DOHH2 (cell line): ENCODE data around the gene NCAM1.

Source experiments
- H3F3A ChIP-seq: fragments of 200-600 bp; sonication (generic), shearing (Covaris generic); 2 replicates; pipeline ENCODE4 v1.6.0; 2016; ENCODE audit warnings: antibody characterized with exemption, mild to moderate bottlenecking; ENCODE audit not compliant: control insufficient read depth, insufficient read depth
- H3K27ac ChIP-seq: fragments of 200-600 bp; sonication (generic); 2 replicates; pipeline ENCODE4 v1.5.1; 2014; ENCODE audit warnings: low read depth, mild to moderate bottlenecking, low read length, moderate library complexity
- H3K27me3 ChIP-seq: fragments of 200-600 bp; sonication (generic); 2 replicates; pipeline ENCODE4 v1.6.1; 2014; ENCODE audit warnings: mild to moderate bottlenecking, low read length, mixed read lengths; ENCODE audit not compliant: control insufficient read depth
- H3K36me3 ChIP-seq: fragments of 200-600 bp; sonication (generic); 2 replicates; pipeline ENCODE4 v1.6.1; 2014; ENCODE audit warnings: mild to moderate bottlenecking, low read length, moderate library complexity, mixed read lengths; ENCODE audit not compliant: control insufficient read depth
- H3K4me1 ChIP-seq: fragments of 200-600 bp; sonication (generic); 2 replicates; pipeline ENCODE4 v1.6.1; 2014; ENCODE audit warnings: mild to moderate bottlenecking, low read length, mixed read lengths; ENCODE audit not compliant: control insufficient read depth
- H3K4me2 ChIP-seq: fragments of 200-600 bp; sonication (generic); 2 replicates; pipeline ENCODE4 v1.6.0; 2014; ENCODE audit warnings: mild to moderate bottlenecking, low read length, moderate library complexity
- H3K4me3 ChIP-seq: fragments of 200-600 bp; sonication (generic); 2 replicates; pipeline ENCODE4 v1.5.1; 2014; ENCODE audit warnings: mild to moderate bottlenecking, low read length, mixed read lengths
- H3K79me2 ChIP-seq: fragments of 200-600 bp; sonication (generic); 2 replicates; pipeline ENCODE4 v1.6.1; 2014; ENCODE audit warnings: mild to moderate bottlenecking, low read length, mixed read lengths; ENCODE audit not compliant: control insufficient read depth
- H3K9me2 ChIP-seq: fragments of 200-600 bp; sonication (generic); replicated peaks from 2 replicates; pipeline ENCODE4 v1.6.1; 2014; ENCODE audit warnings: mild to moderate bottlenecking, low read length, mixed read lengths; ENCODE audit not compliant: control insufficient read depth
- H3K9me3 ChIP-seq: fragments of 200-600 bp; sonication (generic); 2 replicates; pipeline ENCODE4 v1.6.1; 2014; ENCODE audit warnings: antibody characterized with exemption, low read length, mixed read lengths; ENCODE audit not compliant: control insufficient read depth, insufficient read depth
- H4K20me1 ChIP-seq: fragments of 200-600 bp; sonication (generic); 2 replicates; pipeline ENCODE4 v1.6.0; 2014; ENCODE audit warnings: low read depth, mild to moderate bottlenecking, antibody characterized with exemption, low read length, moderate library complexity; ENCODE audit not compliant: control insufficient read depth, insufficient read depth
- EZH2phosphoT487 ChIP-seq: fragments of 200-600 bp; sonication (generic); IDR thresholded peaks from 2 replicates; pipeline ENCODE4 v1.6.1; 2017; ENCODE audit warnings: borderline replicate concordance, mild to moderate bottlenecking, antibody characterized with exemption, low read length, moderate library complexity, mixed read lengths
- TF ChIP-seq, protein P1 (sequence below): fragments of 200-600 bp; sonication (generic); IDR thresholded peaks from one replicate; pipeline ENCODE4 v1.5.1; 2014; ENCODE audit warnings: antibody characterized with exemption, mild to moderate bottlenecking, low read depth, low read length; ENCODE audit not compliant: poor library complexity, severe bottlenecking

Gene NCAM1

DNA sequence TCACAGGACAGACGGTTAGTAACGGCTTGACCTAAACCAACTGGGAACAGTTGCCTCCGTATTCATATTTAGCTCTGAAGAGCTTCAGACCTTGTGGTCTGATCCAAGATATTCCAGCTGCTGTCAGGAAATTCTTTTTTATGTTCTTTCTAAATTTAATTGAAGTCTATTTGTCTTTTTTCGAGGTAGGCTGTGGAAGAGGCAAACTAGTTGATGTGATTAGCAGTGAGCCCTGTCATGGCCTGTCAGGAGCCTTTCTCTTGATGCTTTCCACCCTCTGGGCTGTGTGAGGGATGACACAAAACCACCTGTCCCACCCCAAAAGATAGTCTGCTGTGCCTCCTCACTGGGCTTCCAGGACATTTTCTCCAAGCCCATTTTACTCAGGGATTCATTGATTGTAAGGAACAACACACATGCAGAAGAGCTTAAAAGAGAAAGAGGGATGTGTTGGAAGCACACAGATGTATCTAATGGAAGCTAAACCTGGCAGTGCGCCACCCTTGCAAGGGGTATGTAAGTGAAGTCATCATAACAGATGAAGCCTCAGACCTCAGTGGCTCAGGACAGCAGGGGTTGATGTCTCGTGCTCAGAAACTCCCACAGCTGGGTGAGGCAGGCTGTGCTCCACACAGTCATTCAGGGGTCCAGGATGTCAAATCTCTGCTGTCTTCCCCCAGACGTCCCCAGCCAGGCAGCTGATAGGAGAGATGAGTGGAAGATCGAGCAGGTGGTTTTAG, 170.0 kb downstream of the NCAM1 start:
- Histone ChIP-seq H3F3A (no peaks in the 10 kb centered on the region), H3K9me3 (no peaks in the 10 kb centered on the region), H4K20me1 (no peaks in the 10 kb centered on the region), H3K4me2 (no peak overlapping the region), H3K9me2 (no peaks in the 10 kb centered on the region), H3K4me1 (no peaks in the 10 kb centered on the region), H3K27me3 (no peaks in the 10 kb centered on the region), H3K4me3 (no peak overlapping the region), H3K79me2 (no peaks in the 10 kb centered on the region), H3K36me3 (no peaks in the 10 kb centered on the region), H3K27ac (no peak overlapping the region)
- TF ChIP-seq, protein P1, sequence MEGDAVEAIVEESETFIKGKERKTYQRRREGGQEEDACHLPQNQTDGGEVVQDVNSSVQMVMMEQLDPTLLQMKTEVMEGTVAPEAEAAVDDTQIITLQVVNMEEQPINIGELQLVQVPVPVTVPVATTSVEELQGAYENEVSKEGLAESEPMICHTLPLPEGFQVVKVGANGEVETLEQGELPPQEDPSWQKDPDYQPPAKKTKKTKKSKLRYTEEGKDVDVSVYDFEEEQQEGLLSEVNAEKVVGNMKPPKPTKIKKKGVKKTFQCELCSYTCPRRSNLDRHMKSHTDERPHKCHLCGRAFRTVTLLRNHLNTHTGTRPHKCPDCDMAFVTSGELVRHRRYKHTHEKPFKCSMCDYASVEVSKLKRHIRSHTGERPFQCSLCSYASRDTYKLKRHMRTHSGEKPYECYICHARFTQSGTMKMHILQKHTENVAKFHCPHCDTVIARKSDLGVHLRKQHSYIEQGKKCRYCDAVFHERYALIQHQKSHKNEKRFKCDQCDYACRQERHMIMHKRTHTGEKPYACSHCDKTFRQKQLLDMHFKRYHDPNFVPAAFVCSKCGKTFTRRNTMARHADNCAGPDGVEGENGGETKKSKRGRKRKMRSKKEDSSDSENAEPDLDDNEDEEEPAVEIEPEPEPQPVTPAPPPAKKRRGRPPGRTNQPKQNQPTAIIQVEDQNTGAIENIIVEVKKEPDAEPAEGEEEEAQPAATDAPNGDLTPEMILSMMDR, result no peak
- no peak for TF ChIP-seq EZH2phosphoT487

DNA sequence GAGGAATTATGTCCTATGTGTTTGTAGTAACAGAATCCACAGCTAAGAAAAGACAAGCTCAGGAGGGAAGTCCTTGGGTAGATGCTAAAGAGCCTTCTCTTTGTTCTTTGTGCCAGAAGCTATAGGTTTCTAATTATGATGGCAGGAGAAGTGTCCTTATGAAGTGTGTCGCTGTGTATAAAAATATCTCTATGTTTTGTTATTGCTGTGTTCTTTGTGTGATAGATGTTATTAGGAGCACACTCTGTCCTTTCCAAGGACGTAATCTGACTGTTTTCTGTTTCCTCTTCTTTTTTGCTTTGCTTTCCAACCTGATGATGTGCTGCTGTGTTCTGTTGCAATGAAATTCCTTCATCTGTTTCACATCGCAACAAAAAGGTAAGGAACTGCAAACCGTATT, 171.9 kb downstream of the NCAM1 start:
- no peaks in the 10 kb centered on the region for H3K4me1 ChIP-seq
- no peaks in the 10 kb centered on the region for H3K9me2 ChIP-seq
- H3K4me2 ChIP-seq, result no peak overlapping the region
- no peaks in the 10 kb centered on the region for H4K20me1 ChIP-seq
- H3K36me3 ChIP-seq, result no peaks in the 10 kb centered on the region
- no peak overlapping the region for H3K4me3 ChIP-seq
- H3F3A ChIP-seq, result no peaks in the 10 kb centered on the region
- H3K27ac ChIP-seq, result no peak overlapping the region
- H3K79me2 ChIP-seq, result no peaks in the 10 kb centered on the region
- TF ChIP-seq, protein P1, result no peak
- no peak for TF ChIP-seq EZH2phosphoT487
- no peaks in the 10 kb centered on the region for H3K9me3 ChIP-seq
- H3K27me3 ChIP-seq, result peaks cover 5% of the 10 kb centered on the region; the same call in 1 of the 2 replicates

DNA sequence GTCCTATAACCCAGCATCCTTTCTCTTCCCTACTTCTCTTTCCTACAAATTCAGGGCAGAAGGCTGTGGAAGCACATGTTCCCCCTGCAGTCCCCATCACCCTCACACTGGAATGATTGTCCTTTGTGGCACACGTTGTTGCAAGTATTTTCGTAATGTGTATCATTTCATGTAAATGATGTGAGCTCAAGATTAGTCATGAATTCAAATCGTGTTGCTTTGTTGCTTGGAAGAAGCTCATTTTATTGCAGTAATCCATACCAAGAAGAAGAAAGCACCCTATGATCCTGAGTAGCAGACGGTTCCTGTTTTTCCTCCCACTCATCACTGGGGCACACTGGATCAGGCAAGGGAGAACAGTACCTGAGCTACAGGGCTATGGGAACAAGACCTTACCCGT, 173.4 kb downstream of the NCAM1 start:
- Histone ChIP-seq H4K20me1 (no peaks in the 10 kb centered on the region), H3K4me1 (no peaks in the 10 kb centered on the region), H3K27ac (no peak overlapping the region), H3K36me3 (no peaks in the 10 kb centered on the region), H3K9me3 (no peaks in the 10 kb centered on the region), H3K27me3 (peaks cover 5% of the 10 kb centered on the region; the same call in 1 of the 2 replicates), H3K4me3 (no peak overlapping the region), H3K4me2 (no peak overlapping the region), H3F3A (no peaks in the 10 kb centered on the region), H3K9me2 (no peaks in the 10 kb centered on the region), H3K79me2 (no peaks in the 10 kb centered on the region)
- TF ChIP-seq EZH2phosphoT487, result no peak
- TF ChIP-seq, protein P1, result no peak
